Naive thymus-derived CD4-positive, alpha-beta T cell (primary cell): ENCODE data around the gene MRE11. TPM values are rescaled to one million over a fixed set of nuclear protein-coding genes. Genes with fewer than 3 reads are reported as not detected.

Source experiments
- ATAC-seq: fragments of 150-1000 bp; cut with Tn5 transposase; 2 replicates; pipeline ENCODE4 v1.10.0; 2021; ENCODE audit warnings: mild to moderate bottlenecking, moderate library complexity
- CTCF ChIA-PET: fragments of 350-600 bp; sonication (Branson Sonifier 250); formaldehyde crosslinking; loops from one replicate; lab custom pipeline; 2021; ENCODE audit warnings: antibody characterized with exemption; lab: Charles Lee
- POLR2A ChIA-PET: fragments of 350-600 bp; sonication (Branson Sonifier 250); formaldehyde crosslinking; loops from one replicate; lab custom pipeline; 2021; ENCODE audit warnings: antibody characterized with exemption, inconsistent platforms; lab: Charles Lee
- DNase-seq, 9 donors: peaks; one replicate each; pipeline versions ENCODE4 v3.0.0 to v3.0.0-alpha.2; 2020 to 2022; ENCODE audit warnings: mixed read lengths in 1 of 9
- H3K27ac ChIP-seq: one replicate; pipeline ENCODE4 v1.7.0; 2013; ENCODE audit warnings: mild to moderate bottlenecking, low read depth, low read length, moderate library complexity
- H3K27me3 ChIP-seq, 2 donors: one replicate each; pipeline ENCODE4 v1.7.0; 2013; ENCODE audit warnings: low read length in 2 of 2, mild to moderate bottlenecking in 2 of 2, moderate library complexity in 2 of 2; ENCODE audit not compliant: control insufficient read depth in 2 of 2, insufficient read depth in 2 of 2
- H3K36me3 ChIP-seq, 3 experiments: 1 replicate in 2 of 3; 2 replicates in 1 of 3; pipeline ENCODE4 v1.7.0; 2013; ENCODE audit warnings: low read length in 3 of 3, mild to moderate bottlenecking in 3 of 3, moderate library complexity in 1 of 3; ENCODE audit not compliant: insufficient read depth in 3 of 3, control insufficient read depth in 2 of 3
- H3K4me1 ChIP-seq, 2 donors: one replicate each; pipeline ENCODE4 v1.7.0; 2013; ENCODE audit warnings: low read length in 2 of 2, mild to moderate bottlenecking in 2 of 2, moderate library complexity in 1 of 2; ENCODE audit not compliant: control insufficient read depth in 2 of 2, insufficient read depth in 2 of 2
- H3K4me3 ChIP-seq: 2 replicates; pipeline ENCODE4 v1.7.0; 2013; ENCODE audit warnings: mild to moderate bottlenecking, low read length
- H3K9me3 ChIP-seq, 3 experiments: 1 replicate in 2 of 3; 2 replicates in 1 of 3; pipeline ENCODE4 v1.7.0; 2013; ENCODE audit warnings: low read length in 3 of 3; ENCODE audit not compliant: control insufficient read depth in 2 of 3
- H3K27ac Mint-ChIP-seq, 9 donors: one replicate each; pipeline ENCODE4 v1.8.0; 2020 to 2022; ENCODE audit warnings: mixed read lengths in 9 of 9, mild to moderate bottlenecking in 8 of 9, moderate library complexity in 5 of 9, inconsistent platforms in 2 of 9
- H3K27me3 Mint-ChIP-seq, 5 donors: one replicate each; pipeline ENCODE4 v1.8.0; 2021 to 2022; ENCODE audit warnings: mixed read lengths in 5 of 5, mild to moderate bottlenecking in 1 of 5
- H3K36me3 Mint-ChIP-seq, 5 donors: one replicate each; pipeline ENCODE4 v1.8.0; 2020 to 2022; ENCODE audit warnings: mixed read lengths in 5 of 5, mild to moderate bottlenecking in 3 of 5, inconsistent platforms in 1 of 5
- H3K4me1 Mint-ChIP-seq, 7 donors: one replicate each; pipeline ENCODE4 v1.8.0; 2020 to 2022; ENCODE audit warnings: mixed read lengths in 7 of 7, mild to moderate bottlenecking in 3 of 7, inconsistent platforms in 1 of 7
- H3K4me3 Mint-ChIP-seq, 10 donors: one replicate each; pipeline ENCODE4 v1.8.0; 2020 to 2022; ENCODE audit warnings: mild to moderate bottlenecking in 10 of 10, mixed read lengths in 10 of 10, moderate library complexity in 6 of 10, inconsistent platforms in 2 of 10
- H3K9me3 Mint-ChIP-seq, 11 donors: one replicate each; pipeline ENCODE4 v1.8.0; 2020 to 2022; ENCODE audit warnings: mixed read lengths in 11 of 11, mild to moderate bottlenecking in 4 of 11, inconsistent platforms in 1 of 11, moderate library complexity in 1 of 11
- intact Hi-C, 2 donors: fragments of 100-400 bp; cut with micrococcal nuclease; formaldehyde crosslinking; loops; one replicate each; pipeline ENCODE4 v1.15.1; 2023
- polyA plus RNA-seq, 2 donors: library from polyadenylated mRNA; unstranded; fragments of 300-500 nt; fragmentation: Illumina TruSeq; gene quantifications; one replicate each; pipeline ENCODE4 v1.2.3, GENCODE V29; 2021
- total RNA-seq, 6 experiments: library from RNA in 5 of 6; stranded (reverse) in 5 of 6; gene quantifications; 1 replicate in 5 of 6; 2 replicates in 1 of 6; pipeline ENCODE4 v1.2.3 and lab custom pipeline; 2021 to 2026

Gene MRE11
- total and polyA plus RNA-seq, 7 experiments from 2014 or later: 11.8 to 45.5 (median 28.0) TPM

- Mint-ChIP-seq H3K27me3 (no peaks in the 10 kb centered on the region), H3K9me3 (peaks cover 0 to 2% (median 0%) of the 10 kb centered on the region in 11 donors), H3K27ac (no peak overlapping the region), H3K4me3 (no peak overlapping the region), H3K4me1 (no peaks in the 10 kb centered on the region), H3K36me3 (peaks cover 9 to 53% (median 39%) of the 10 kb centered on the region in 5 donors)
- ATAC-seq (no peak), DNase-seq (no peak)
- H3K36me3 ChIP-seq: peaks cover 0 to 31% (median 4%) of the 10 kb centered on the region in 3 experiments
- ChIA-PET POLR2A (no interaction called here), CTCF (no interaction called here)
- no peak overlapping the region for H3K4me3 ChIP-seq
- no peaks in the 10 kb centered on the region for H3K4me1 ChIP-seq
- intact Hi-C loops: no loop called here
- no peaks in the 10 kb centered on the region for H3K27me3 ChIP-seq
- no peak overlapping the region for H3K27ac ChIP-seq
- H3K9me3 ChIP-seq: no peaks in the 10 kb centered on the region
These were observed 44.6 kb downstream of the MRE11 start for GRCh38 chr11:94449029-94449428.

- intact Hi-C loops: no loop called here
- no peaks in the 10 kb centered on the region for H3K9me3 ChIP-seq
- Mint-ChIP-seq H3K4me3 (no peak overlapping the region), H3K27ac (no peak overlapping the region), H3K4me1 (no peaks in the 10 kb centered on the region), H3K9me3 (no peaks in the 10 kb centered on the region), H3K36me3 (peaks cover 9 to 52% (median 29%) of the 10 kb centered on the region in 5 donors), H3K27me3 (no peaks in the 10 kb centered on the region)
- ChIA-PET CTCF (no interaction called here), POLR2A (no interaction called here)
- no peak for DNase-seq
- no peak overlapping the region for H3K4me3 ChIP-seq
- no peak for ATAC-seq
- no peaks in the 10 kb centered on the region for H3K4me1 ChIP-seq
- H3K27ac ChIP-seq: no peak overlapping the region
- H3K36me3 ChIP-seq: peaks cover 0 to 32% (median 4%) of the 10 kb centered on the region in 3 experiments
- no peaks in the 10 kb centered on the region for H3K27me3 ChIP-seq
These were observed 46.5 kb downstream of the MRE11 start for GRCh38 chr11:94447149-94447548.

- no peak overlapping the region for H3K4me3 Mint-ChIP-seq
- ChIA-PET CTCF (no interaction called here), POLR2A (interaction anchor here (1.1 kb wide), 1 partner anchor 662 kb away, joined by 3 read pairs; the partner anchor contains the start of gene MED17)
- peaks cover 0 to 4% (median 0%) of the 10 kb centered on the region in 7 donors for H3K4me1 Mint-ChIP-seq
- Histone ChIP-seq H3K4me1 (no peaks in the 10 kb centered on the region), H3K27me3 (no peaks in the 10 kb centered on the region), H3K36me3 (peaks cover 0 to 35% (median 4%) of the 10 kb centered on the region in 3 experiments), H3K9me3 (no peaks in the 10 kb centered on the region), H3K27ac (no peak overlapping the region), H3K4me3 (no peak overlapping the region)
- intact Hi-C loops: no loop called here
- no peaks in the 10 kb centered on the region for H3K27me3 Mint-ChIP-seq
- DNase-seq (no peak), ATAC-seq (no peak)
- peaks cover 11 to 65% (median 37%) of the 10 kb centered on the region in 5 donors for H3K36me3 Mint-ChIP-seq
- no peak overlapping the region for H3K27ac Mint-ChIP-seq
- no peaks in the 10 kb centered on the region for H3K9me3 Mint-ChIP-seq
These were observed 48.0 kb downstream of the MRE11 start for GRCh38 chr11:94445641-94446040.

- H3K4me1 ChIP-seq: no peaks in the 10 kb centered on the region
- Mint-ChIP-seq H3K4me3 (no peak overlapping the region), H3K9me3 (peaks cover 0 to 7% (median 0%) of the 10 kb centered on the region in 11 donors), H3K27ac (peak overlapping the region in 1 of 9 donors; percentile 13), H3K36me3 (peaks cover 30 to 83% (median 74%) of the 10 kb centered on the region in 5 donors), H3K4me1 (no peaks in the 10 kb centered on the region), H3K27me3 (no peaks in the 10 kb centered on the region)
- ATAC-seq: no peak
- intact Hi-C loops: no loop called here
- no peaks in the 10 kb centered on the region for H3K9me3 ChIP-seq
- H3K36me3 ChIP-seq: peaks cover 0 to 56% (median 0%) of the 10 kb centered on the region in 3 experiments
- no peak for DNase-seq
- POLR2A ChIA-PET: no interaction called here
- H3K27ac ChIP-seq: no peak overlapping the region
- CTCF ChIA-PET: no interaction called here
- no peak overlapping the region for H3K4me3 ChIP-seq
- H3K27me3 ChIP-seq: no peaks in the 10 kb centered on the region
These were observed 60.6 kb downstream of the MRE11 start for GRCh38 chr11:94433049-94433448.

- POLR2A ChIA-PET: no interaction called here
- H3K4me1 Mint-ChIP-seq: peaks cover 0 to 3% (median 0%) of the 10 kb centered on the region in 7 donors
- Histone ChIP-seq H3K27me3 (no peaks in the 10 kb centered on the region), H3K4me1 (no peaks in the 10 kb centered on the region), H3K4me3 (no peak overlapping the region), H3K27ac (no peak overlapping the region), H3K36me3 (peaks cover 0 to 56% (median 5%) of the 10 kb centered on the region in 3 experiments), H3K9me3 (no peaks in the 10 kb centered on the region)
- H3K36me3 Mint-ChIP-seq: peaks cover 23 to 78% (median 66%) of the 10 kb centered on the region in 5 donors
- CTCF ChIA-PET: no interaction called here
- ATAC-seq: no peak
- peaks cover 0 to 7% (median 2%) of the 10 kb centered on the region in 11 donors for H3K9me3 Mint-ChIP-seq
- no peaks in the 10 kb centered on the region for H3K27me3 Mint-ChIP-seq
- intact Hi-C loops: no loop called here
- H3K27ac Mint-ChIP-seq: no peak overlapping the region
- no peak overlapping the region for H3K4me3 Mint-ChIP-seq
- DNase-seq: no peak
These were observed 69.0 kb downstream of the MRE11 start for GRCh38 chr11:94424662-94425061.

- no peaks in the 10 kb centered on the region for H3K4me1 ChIP-seq
- H3K9me3 ChIP-seq: no peaks in the 10 kb centered on the region
- intact Hi-C loops: no loop called here
- no peaks in the 10 kb centered on the region for H3K27me3 ChIP-seq
- H3K27me3 Mint-ChIP-seq: no peaks in the 10 kb centered on the region
- no peak overlapping the region for H3K4me3 ChIP-seq
- POLR2A ChIA-PET: no interaction called here
- CTCF ChIA-PET: no interaction called here
- H3K36me3 ChIP-seq: peaks cover 0 to 49% (median 5%) of the 10 kb centered on the region in 3 experiments
- peaks cover 0 to 7% (median 2%) of the 10 kb centered on the region in 11 donors for H3K9me3 Mint-ChIP-seq
- ATAC-seq (no peak), DNase-seq (no peak)
- H3K4me3 Mint-ChIP-seq: no peak overlapping the region
- no peak overlapping the region for H3K27ac ChIP-seq
- H3K27ac Mint-ChIP-seq: no peak overlapping the region
- H3K36me3 Mint-ChIP-seq: peaks cover 23 to 78% (median 61%) of the 10 kb centered on the region in 5 donors
- H3K4me1 Mint-ChIP-seq: peaks cover 0 to 3% (median 0%) of the 10 kb centered on the region in 7 donors
These were observed 69.6 kb downstream of the MRE11 start for GRCh38 chr11:94424011-94424410.

GRCh38 chr11:94423507-94423906, 70.1 kb downstream of the MRE11 start:
- peaks cover 18 to 76% (median 60%) of the 10 kb centered on the region in 5 donors for H3K36me3 Mint-ChIP-seq
- Histone ChIP-seq H3K4me1 (no peaks in the 10 kb centered on the region), H3K27ac (no peak overlapping the region), H3K9me3 (no peaks in the 10 kb centered on the region), H3K36me3 (peaks cover 0 to 46% (median 5%) of the 10 kb centered on the region in 3 experiments), H3K27me3 (no peaks in the 10 kb centered on the region), H3K4me3 (no peak overlapping the region)
- peaks cover 0 to 3% (median 0%) of the 10 kb centered on the region in 11 donors for H3K9me3 Mint-ChIP-seq
- H3K27ac Mint-ChIP-seq: no peak overlapping the region
- ChIA-PET POLR2A (no interaction called here), CTCF (no interaction called here)
- H3K4me3 Mint-ChIP-seq: no peak overlapping the region
- peaks cover 0 to 3% (median 0%) of the 10 kb centered on the region in 7 donors for H3K4me1 Mint-ChIP-seq
- DNase-seq: no peak
- intact Hi-C loops: no loop called here
- ATAC-seq: no peak
- no peaks in the 10 kb centered on the region for H3K27me3 Mint-ChIP-seq
